IPS DF 4.7 (cell line): ENCODE data around the gene SEMA6B.
"Not testable (repeated sequence)": the region's sequence is repeated elsewhere in the genome, so short reads cannot be mapped to it uniquely, and the experiment has no call there.

ENCODE experiments used
- DNase-seq: peaks from one replicate; pipeline ENCODE4 v3.0.0-alpha.2; 2013; ENCODE audit warnings: low spot score; ENCODE audit errors: extremely low read depth

Gene SEMA6B

GRCh38 chr19:4550018-4550417, 9.5 kb downstream of the SEMA6B start:
- no peak for DNase-seq

GRCh38 chr19:4548238-4548584, 11.3 kb downstream of the SEMA6B start:
- no peak for DNase-seq

DNA sequence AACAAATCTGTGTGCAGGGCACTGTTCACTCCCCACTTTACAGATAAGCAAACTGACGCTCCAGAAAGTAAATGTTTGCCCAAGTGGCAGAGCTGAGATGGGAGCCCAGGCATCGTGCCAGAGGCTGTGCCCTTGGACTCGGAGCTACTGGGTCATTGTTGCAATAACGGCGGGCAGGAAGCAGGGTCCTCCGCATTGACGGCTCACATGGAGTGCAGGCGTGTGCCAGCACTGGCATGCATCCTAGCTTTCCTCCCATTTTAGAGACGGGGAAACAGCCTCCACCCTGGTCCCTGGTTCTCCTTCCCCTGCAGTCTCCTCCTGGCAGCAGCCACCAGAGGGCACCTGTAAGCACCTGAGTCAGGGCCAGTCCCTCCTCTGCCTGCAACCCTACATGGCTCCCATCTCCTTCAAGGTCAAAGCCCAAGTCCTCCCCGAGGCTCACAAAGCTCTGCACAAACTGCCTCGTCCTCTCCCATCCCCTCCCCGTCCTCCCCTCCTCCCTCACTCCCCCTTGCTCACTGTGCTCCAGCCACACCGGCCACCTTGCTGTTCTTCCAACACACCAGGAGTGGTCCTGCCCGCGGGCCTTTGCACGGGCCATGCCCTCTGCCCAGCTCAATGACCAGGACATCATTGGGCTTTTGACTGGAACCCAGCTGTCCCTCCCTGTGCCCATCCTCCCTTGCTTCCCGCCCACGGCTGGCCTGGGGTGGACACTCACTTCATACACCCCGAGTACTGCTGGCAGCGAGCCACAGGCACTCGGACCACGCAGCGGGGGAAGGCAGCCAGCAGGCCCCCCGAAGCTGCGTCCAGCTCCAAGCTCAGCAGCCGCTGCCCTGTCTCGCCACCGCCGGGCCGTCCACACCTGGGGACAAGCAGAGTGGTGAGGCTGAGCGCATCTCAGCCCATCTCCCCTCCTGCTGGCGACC, 11.9 kb downstream of the SEMA6B start:
- no peak for DNase-seq

- no peak for DNase-seq
These were observed 15.4 kb downstream of the SEMA6B start for GRCh38 chr19:4543842-4544647.

DNA sequence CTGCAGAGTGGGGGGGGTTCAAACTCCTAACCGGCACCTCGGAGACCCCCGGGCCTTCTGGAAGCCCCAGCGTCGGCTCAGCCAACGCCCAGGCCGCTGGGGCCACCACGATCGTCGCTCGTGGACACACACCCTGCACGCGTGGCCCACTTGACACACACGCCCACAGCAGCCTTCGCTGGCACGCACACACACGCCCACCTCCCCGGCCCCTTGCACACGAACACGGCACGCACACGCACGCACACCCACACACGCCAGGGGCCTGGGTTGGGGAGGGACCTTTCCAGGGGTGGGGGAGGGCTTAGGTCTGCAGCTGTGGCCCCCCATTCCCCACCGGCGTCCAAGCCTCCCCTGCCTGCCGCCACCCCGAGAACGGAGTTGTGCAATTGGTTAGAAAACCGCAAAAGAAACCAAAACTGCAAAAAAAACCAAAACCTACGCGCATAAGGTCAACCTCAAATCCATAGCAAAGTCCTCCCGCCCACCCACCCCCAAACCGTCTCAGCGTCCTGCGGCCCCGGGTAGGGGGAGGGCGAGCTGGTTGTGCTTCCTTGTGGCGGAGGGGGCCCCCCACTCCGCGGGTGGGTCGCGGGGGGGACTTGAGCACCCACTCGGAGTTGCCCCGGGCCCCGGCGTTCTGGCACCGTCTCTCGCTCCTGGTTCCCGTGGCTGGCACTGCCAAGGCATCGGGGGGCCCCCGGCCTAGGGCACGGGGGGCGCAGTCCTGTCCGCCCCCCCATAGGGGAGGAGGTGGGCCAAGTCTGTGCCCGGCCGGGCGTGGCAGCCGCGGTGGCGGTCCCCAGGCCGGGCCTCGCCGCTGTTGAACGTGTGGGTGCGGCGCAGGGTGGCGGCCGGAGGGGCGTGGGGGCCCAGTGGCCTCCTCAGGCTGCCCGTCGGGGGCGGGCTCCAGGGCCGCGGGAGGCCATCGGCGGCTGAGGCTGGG, 16.3 kb downstream of the SEMA6B start:
- DNase-seq, result no peak

DNA sequence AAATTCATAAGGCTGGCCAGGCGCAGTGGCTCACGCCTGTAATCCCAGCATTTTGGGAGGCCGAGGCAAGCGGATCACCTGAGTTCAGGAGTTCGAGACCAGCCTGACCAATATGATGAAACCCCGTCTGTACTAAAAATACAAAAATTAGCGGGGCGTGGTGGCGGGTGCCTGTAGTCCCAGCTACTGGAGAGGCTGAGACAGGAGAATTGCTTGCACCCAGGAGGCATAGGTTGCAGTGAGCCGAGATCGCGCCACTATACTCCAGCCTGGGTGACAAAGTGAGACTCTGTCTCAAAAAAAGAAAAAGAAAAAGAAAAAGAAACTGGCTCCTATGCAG, 17.7 kb downstream of the SEMA6B start:
- not testable (repeated sequence) for DNase-seq

DNA sequence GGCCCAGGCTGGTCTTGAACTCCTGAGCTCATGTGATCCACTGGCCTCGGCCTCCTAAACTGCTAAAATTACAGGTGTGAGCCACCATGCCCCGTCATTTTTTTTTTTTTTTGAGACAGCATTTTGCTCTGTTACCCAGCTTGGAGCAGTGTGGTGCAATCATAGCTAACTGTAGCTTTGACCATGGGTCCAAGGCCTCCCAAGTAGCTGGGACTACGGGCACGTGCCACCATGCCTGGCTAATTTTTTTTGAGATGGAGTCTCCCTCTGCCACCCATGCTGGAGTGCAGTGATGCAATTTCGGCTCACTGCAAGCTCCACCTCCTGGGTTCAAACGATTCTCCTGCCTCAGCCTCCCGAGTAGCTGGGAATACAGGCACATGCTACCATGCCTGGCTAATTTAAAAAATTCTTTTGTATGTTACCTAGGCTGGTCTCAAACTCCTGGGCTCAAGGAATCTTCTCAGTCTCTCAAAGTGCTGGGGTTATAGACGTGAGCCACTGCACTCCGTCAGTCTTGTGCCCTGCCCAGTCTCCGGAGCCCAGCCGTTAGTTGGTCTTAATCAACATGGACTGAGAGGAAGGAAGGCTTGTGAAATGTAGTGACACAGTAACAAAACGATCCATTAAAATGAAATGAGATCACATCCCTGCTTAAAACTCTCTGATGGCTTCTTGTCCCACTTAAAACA, 18.2 kb downstream of the SEMA6B start:
- DNase-seq, result no peak

DNA sequence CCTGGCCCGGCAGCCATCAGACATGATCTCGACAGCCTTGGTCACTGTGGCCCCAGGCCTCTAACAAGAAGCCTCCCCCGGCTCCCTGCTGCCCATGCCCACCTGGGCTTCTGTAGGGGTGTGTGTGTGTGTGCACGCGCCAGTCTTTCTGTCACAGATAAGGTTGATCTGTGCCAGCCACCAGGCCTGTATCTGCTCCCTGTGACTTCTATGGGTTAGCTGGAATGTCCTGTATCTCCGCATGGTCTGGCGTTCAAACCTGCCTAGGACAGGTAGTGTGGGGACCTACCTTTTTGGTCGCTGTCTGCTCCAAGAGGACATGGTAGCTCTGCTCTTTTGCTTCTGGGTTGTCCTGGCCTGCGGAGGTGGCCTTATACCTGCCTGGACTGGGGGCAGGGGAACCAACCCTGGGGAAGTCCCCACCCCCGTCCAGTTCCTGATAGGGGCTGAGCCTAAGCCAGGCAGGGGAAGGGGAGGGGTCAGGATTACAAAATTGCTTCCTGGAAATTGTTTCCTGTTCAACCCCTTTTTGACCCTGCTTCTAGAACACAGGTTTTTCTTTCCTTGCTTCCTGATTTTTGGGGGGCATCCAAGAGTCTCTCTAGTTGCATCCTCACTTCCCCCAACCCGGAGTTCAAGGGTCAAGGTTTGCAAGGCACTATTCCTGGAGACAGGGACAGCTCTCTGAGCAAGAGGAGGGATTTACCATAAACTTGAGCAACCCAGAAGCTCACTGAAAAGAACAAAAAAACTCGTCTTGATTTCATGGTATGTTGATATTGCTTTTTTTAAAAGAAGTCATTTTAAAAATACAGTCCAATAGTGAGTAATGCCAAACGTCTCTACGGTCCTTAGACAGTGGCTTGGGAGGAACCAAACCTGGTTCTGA, 19.5 kb downstream of the SEMA6B start, which contains the start of gene LRG1:
Gene LRG1 (minus strand): TSS at position 344 of the 889 bp plus-strand sequence. CDS start 23 bp downstream, at position 321.
- no peak for DNase-seq

- no peak for DNase-seq
These were observed 20.3 kb downstream of the SEMA6B start for GRCh38 chr19:4539169-4539692.

- DNase-seq, result no peak
These were observed 20.9 kb downstream of the SEMA6B start for GRCh38 chr19:4538601-4538954.

DNA sequence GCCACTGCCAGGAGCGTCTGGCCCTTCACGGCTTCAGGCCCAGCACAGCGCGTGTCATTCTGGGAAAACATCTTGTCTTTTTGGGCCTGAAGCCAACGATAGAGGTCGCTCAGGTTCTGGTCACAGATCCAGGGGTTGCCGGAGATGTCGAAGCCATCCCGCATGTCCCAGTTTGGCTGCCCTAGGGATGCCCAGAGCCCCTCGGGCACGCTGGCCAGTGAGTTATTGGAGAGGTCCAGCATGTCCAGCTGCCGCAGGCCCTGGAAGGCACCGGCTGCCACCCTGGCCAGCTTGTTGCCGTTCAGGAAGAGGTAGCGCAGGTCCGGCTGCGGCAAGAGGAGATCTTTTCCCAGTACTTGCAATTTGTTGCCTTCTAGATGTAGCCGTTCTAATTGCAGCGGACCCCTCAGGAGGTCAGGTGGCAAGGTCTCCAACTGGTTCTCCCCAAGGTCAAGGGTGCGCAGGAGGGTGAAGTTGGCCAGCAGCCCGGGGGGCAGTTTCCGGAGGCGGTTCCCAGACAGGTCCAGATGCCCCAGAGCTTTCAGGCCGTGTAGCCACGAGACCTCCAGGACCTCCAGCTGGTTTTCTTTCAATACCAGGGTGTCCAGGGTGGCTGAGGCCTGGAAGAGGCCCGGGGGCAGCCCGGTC, 21.4 kb downstream of the SEMA6B start:
- DNase-seq, result no peak

DNA sequence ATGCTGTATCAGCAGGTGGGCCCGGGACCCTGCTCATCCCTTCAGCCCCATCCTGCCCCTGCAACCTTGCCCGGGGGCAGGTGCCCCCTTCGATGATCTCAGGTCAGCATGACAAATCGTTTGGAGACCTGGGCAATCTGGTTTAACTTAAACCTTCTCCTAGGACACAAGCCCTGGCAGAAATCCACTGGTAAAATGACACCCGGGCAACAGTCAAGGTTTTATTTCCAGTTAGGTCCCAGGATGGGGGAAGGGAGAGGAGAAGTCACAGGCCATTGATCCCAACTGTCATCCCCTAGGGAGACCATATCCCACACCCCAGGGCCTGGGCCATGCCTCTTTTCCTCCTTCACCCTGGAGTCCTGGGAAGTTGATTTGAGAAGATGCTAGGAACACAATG, 22.7 kb downstream of the SEMA6B start:
- DNase-seq, result no peak

DNA sequence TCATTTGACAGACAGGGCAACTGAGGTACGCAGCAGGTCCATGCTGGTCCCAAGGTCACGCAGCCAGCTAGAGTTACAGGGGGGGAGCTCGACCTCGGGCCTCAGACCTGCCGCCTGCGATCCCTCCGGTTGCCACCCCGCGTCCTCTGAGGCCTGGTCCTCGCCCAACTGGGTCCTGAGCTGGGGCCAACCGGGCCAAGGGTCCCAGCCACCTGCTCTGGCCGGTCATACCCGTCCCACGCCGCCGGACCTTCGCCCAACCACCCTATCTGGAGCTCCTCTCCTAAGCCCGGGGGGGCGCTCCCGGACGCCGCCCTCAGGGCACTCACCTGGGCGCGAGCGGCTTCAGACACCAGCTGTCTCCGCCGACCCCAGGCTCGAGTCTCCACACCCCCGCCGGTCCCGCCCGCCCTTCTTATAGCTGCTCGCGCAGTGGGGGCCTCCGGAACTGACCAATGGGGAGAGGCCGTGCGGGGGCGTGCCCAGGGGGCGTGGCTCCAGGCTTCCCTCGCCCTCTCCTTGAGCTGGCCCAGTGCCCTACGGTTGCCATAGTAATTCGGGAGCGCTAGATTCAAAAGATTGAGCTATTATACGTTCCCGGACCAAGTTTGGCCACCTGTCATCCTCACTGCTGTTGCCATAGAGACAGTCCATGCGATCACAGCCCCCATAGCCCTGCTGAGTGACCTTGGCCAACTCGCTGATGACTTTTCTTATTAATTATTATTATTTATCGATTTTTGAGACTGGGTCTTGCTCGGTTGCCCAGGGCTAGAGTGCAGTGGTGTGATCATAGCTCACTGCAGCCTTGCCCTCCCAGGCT, 24.4 kb downstream of the SEMA6B start, which contains the start of gene PLIN5:
Gene PLIN5 (minus strand): TSS at position 389 of the 823 bp plus-strand sequence. CDS start 1,150 bp downstream, outside the sequence.
- DNase-seq, result no peak

DNA sequence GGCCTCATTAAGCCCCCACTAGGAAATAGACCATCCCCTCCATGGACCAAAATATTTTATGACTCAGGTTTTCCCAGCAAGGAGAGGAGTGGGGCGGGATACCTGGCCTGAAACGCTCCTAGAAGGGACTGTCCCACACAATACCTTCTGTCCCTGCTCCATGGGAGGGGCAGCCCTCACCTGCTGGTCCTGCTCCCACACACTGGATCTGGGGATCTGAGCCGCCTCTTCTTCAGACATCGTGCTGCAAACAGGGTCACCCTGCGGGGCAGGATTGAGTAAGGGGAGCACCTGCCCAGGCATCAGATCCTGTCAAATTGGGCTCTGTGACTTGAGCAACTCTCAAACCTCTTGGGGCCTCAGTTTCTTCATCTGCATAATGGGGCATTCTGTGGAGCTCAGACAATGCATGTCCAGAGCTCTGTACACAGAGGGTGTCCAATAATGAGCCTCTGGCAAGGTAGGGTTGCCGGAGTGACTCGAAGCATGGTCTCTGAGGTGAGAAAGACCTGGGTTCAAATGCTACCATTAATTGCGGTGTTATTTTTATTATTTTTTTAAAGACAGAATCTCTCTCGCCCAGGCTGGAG, 25.6 kb downstream of the SEMA6B start:
- no peak for DNase-seq

DNA sequence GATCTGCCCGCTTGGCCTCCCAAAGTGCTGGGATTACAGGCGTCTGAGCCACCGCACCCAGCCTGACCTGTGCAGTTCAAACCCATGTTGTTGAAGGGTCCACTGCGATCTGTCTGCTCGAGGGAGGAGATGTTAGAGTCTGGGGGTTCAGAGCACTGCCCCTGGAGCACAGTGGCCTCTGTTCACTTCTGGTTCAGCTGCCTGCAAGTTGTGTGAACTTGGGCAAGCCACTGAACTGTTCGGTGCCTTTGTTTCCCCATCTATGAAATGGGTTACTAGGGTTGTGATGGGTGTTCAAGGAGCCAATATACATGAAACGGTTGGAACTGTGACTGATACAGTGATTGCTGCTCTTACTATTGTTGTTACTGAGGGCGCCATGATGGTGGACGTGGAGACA, 26.1 kb downstream of the SEMA6B start:
- DNase-seq, result no peak

DNA sequence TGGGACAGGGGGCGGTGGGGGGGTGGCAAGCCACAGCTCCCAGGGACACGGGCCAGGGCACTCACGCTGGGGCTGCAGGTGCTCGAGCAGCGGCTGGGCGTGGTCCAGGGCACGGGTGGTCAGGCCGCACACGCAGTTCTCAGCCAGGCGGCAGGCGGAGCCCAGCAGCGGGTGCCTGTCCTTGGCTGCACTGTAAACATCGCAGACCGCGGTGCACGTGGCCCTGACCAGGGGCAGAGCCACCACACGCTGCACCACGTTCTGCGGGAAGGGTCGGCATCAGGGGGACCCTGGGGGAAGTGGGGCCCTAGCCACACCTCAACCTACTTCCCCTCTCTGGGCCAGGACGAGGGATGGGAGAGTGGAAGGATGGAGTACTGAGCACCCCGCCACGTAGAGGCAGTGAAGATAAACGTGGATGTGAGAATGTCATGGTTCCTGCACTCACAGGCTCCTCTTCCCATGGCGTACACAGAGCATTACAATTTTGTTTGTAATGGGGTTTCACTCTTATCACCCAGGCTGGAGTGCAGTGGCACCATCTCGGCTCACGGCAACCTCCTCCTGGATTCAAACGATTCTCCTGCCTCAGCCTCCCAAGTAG, 27.8 kb downstream of the SEMA6B start:
- DNase-seq, result no peak

DNA sequence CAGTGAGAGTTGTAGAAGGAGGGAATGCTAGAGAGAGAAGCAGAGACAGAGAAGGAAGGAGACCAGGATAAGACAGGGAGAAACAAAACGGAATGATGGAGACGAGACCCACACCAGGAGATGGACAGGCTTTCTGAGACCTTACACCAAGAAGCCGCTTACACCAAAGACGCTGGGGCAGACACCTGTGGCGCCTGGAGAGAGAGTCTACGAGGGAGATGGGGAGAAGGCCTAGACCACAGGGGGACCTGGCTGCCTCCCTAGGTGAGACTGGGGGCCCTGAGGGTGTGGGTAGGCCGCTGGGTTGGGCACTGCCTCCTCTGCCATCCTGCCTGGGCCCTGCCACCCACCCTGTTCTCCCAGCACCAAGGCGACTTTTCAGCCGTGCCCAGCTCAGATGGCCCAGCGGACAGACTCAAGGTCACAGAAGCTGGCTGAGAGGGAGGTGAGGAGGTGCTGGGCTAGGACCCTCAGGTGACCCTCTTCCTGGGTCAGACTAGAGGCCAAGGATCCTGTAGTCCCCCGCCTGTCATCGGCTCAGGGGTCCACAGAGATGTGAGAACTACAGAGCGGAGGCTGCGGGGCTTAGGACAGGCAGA, 29.5 kb downstream of the SEMA6B start:
- DNase-seq, result no peak
